ENCODE data around the gene CHCT1.

Gene CHCT1

GRCh38 chr17:60439501-60439900 lies 17.2 kb downstream of the CHCT1 start:
- H3K4me3 ChIP-seq (ENCODE audit: low read depth, low read length), result no peak overlapping the region

DNA sequence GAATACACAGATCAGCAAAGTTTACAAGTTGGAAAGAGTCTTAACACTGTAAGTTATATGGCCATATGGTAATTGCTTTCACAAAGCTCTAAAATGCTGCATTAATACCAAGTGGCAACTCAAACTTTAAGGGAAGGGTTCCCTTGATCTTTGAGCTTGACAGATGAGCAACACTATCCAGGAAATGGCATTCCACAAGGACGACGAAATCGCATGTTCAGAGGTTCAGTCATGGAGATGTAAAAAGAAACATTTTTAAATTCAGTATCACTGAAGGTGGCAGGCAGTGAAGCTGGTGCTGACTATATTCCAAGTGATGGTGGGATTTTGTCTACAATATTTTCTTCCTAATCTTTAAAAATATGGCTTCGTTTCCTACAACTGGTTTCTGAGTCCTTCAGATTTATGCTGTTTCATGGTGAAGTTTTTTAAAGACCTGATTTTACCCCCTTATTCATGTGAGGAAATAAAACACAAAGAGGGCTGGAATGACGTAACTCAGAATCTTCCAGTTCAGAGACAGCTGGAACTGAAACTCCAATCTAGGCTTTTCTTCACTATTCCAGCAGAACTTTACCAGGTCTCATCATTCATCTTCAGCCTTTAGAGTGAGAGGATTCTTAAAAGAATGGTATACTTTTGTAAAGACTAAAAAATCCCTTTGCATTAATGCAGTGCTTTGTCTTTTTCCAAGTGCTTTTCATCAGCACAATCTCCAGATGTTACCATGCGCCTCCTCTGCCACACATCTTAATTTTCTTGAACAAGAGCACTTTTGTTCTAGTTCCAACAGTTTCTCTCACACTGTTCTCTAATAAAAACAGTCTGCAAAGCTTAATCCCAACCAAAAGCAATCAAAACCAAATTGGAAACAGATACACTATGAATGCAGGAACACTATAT lies 20.2 kb downstream of the CHCT1 start:
- no peak overlapping the region for H3K4me3 ChIP-seq (ENCODE audit: low read depth, low read length)

GRCh38 chr17:60443713-60444112 lies 21.4 kb downstream of the CHCT1 start:
- no peak overlapping the region for H3K4me3 ChIP-seq (ENCODE audit: low read depth, low read length)

GRCh38 chr17:60445144-60445543 lies 22.9 kb downstream of the CHCT1 start:
- H3K4me3 ChIP-seq (ENCODE audit: low read depth, low read length), result no peak overlapping the region

DNA sequence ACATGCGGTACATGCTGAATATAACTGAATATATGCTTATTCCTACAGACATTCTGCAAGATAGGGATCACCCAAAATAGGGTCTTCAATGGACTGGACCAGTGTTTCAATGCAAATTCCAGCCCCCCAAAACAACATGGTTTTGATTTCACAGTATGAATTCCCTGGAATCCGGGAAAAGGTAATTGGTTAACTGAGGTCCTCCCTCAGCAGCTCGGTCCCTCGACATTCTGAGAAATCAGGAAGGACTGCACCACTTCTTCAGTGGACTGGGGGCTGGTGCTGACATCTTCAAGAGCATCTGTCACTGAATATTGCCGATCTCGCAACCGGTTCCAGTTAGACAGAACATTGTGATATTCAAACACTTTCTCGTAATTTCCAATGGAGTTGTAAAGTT lies 25.1 kb downstream of the CHCT1 start:
- no peak overlapping the region for H3K4me3 ChIP-seq (ENCODE audit: low read depth, low read length)

GRCh38 chr17:60451071-60451470 lies 28.8 kb downstream of the CHCT1 start:
- H3K4me3 ChIP-seq (ENCODE audit: low read depth, low read length), result no peak overlapping the region

DNA sequence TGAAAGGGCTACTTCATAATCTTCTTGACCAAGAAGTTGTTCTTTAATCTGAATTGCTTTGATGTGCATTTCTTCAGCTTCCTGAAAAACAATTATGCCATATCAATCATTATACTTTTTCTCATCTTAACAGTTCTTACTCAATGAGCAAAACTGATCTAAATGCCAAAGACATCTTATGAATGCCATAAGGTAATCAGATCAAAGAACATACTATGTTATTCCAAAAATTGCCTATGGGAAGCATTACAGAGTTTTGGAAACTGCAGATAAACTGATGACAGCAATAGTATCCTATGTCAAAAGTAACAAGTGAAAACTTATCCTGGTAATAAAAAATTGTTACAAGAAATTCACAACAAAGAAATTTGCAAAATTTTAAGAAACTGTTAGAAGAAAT lies 29.7 kb downstream of the CHCT1 start:
- H3K4me3 ChIP-seq (ENCODE audit: low read depth, low read length), result no peak overlapping the region

GRCh38 chr17:60455378-60455777 lies 33.1 kb downstream of the CHCT1 start:
- no peak overlapping the region for H3K4me3 ChIP-seq (ENCODE audit: low read depth, low read length)

DNA sequence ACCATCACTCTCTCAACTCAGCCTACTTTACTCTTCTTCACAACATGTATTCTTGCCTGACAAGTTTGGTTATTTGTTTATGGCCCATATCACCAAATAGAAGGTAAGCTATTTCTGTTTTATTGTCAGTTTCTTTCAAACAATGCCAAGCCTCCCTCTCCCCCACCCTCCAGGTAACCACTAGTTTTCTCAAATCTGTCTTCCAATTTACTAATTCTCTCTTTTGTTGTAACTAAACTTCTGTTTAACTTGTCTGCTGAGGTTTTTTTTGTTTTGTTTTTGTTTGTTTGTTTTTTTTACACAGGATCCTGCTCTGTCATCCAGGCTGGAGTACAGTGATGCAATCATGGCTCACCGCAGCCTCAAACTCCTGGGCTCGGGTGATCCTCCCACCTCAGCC lies 34.9 kb downstream of the CHCT1 start:
- H3K4me3 ChIP-seq (ENCODE audit: low read depth, low read length), result no peak overlapping the region

- H3K4me3 ChIP-seq (ENCODE audit: low read depth, low read length), result no peak overlapping the region
Measured at GRCh38 chr17:60461584-60461983, 39.3 kb downstream of the CHCT1 start.

DNA sequence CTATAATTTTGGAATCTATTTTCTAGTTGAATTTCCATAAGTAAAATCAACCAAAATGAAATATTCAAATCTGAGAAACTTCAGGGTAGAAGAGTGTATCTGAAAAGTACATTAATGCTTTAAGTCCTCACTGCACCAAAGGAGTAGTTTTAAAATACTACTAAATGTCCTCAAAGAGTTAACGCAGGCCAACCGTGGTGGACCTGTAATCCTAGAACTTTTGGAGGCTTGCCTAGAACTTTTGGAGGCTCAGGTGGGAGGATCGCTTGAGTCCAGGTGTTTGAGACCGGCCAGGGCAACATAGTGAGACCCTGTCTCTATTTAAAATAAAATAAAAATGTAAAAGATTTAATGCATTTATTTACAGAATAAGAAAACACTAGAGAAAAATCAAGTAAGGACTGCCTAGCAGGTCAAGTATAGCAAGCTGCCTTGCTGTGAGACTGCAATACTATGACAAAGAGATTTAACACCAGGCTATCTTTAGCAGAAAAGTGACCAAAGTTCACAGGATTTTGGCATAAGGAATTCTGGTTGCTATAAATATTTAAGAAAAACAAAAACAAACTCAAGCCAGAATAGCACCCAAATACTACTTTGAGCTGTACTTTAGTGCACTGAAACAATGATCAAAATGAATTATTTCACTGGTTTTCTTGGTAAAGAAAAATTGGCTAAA lies 41.0 kb downstream of the CHCT1 start:
- H3K4me3 ChIP-seq (ENCODE audit: low read depth, low read length), result no peak overlapping the region

GRCh38 chr17:60464343-60464742 lies 42.1 kb downstream of the CHCT1 start:
- no peak overlapping the region for H3K4me3 ChIP-seq (ENCODE audit: low read depth, low read length)

GRCh38 chr17:60468371-60468770 lies 46.1 kb downstream of the CHCT1 start:
- no peak overlapping the region for H3K4me3 ChIP-seq (ENCODE audit: low read depth, low read length)

DNA sequence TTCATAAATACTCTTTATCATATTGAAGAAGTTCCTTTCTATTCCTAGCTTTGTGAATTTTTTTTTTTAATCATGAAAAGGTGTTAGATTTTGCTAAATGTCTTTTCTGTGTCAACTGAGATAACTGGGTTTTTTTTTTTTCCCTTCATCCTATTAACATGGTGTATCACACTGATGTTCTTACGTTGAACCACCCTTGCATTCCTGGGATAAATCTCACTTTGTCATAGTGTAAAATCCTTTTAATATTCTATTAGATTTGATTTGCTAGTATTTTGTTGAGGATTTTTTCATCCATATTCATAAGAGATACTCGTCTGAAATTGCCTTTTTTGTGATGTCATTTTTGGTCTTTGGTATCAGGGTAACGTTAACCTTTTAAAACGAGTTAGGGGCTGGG lies 49.2 kb downstream of the CHCT1 start:
- H3K4me3 ChIP-seq (ENCODE audit: low read depth, low read length), result no peak overlapping the region

GRCh38 chr17:60472449-60472848 lies 50.2 kb downstream of the CHCT1 start:
- H3K4me3 ChIP-seq (ENCODE audit: low read depth, low read length), result no peak overlapping the region

- H3K4me3 ChIP-seq (ENCODE audit: low read depth, low read length), result no peak overlapping the region
Measured at GRCh38 chr17:60473788-60474187, 51.5 kb downstream of the CHCT1 start.
